Stimulated activated CD4-positive, alpha-beta T cell treated with anti-CD3 and anti-CD28 coated beads, Interleukin-12 subunit alpha, Interleukin-12 subunit beta, amount 100 ng/mL, for 48 hours (primary cell): ENCODE results near the gene PAQR8.
"Not testable (repeated sequence)": the region's sequence is repeated elsewhere in the genome, so short reads cannot be mapped to it uniquely, and the experiment has no call there.

Experiments
- DNase-seq, 3 donors: peaks; one replicate each; pipeline ENCODE4 v3.0.0-alpha.2; 2020; ENCODE audit warnings: low read depth in 2 of 3, low spot score in 1 of 3

The PAQR8 gene

DNA sequence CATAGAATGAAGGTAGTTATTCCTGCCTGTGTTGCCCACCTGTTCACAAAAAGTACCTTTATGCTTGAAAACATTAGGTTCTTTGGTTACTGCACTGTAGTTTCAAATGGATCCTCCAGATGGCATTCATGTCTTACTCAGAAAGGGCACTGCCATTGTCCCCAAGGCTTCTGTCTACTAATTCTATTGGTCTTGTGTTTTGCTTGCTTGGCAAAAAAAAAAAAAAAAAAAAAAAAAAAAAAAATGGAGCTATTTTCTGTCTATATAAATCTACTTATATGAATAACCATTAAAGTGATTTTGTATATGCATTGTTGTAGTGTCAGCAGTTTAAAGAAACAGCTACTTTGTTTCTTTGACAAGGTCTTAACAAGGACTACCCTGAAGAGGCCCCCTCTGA lies 45.5 kb downstream of the PAQR8 start:
- no peak for DNase-seq

DNA sequence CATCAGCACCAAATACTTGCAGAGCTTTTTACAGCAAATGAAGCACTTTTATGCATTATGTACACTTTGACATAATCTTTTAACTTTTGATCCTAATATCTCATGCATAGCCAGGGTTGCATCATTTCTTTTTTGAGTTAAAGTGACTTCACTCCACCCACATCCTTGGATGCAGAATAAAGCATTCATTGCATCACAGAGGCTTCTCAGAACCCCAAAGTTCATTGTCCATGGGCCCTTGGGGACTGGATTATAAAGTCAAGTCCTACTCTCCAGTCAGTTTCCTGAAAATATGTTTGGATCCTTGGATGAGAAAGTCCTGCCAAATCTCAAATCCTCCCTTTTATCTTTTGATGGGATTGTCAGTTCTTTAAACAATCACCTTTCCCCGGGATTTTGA lies 47.5 kb downstream of the PAQR8 start:
- no peak for DNase-seq

DNA sequence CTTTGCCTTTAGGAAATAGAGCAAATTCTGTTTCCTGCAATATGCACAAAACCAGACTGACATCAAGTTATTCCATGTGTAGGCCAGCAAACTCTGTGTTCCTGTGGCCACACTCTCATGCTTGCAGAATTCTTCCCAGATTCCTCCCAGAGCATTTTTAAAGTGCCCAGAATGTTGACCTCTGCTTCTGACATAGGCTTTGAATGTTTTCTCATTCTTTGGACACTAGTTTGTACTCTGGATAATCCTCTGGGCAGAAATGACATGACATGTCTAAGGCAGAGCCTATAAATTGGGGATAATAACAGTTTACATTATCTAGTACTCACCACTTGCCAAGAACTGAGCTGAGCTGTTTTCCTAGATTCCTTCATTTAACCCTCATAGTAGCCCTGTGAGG lies 49.0 kb downstream of the PAQR8 start:
- DNase-seq, result no peak

DNA sequence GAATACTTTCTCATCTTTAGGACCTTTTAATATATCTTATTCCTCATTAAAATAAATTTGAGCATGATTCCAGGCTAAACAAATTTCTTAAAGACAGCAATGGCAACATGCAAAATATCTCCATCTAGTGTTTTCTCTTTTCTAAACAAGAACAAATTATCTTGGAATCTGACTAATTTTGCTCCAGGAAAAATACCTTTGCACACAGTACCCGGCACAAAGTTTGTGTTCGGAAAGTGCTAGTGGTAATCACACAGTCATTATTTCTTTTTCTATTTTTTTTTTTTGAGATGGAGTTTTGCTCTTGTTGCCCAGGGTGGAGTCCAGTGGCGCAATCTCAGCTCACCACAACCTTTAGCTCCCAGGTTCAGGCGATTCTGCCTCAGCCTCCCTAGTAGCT lies 50.0 kb downstream of the PAQR8 start:
- no peak for DNase-seq

DNA sequence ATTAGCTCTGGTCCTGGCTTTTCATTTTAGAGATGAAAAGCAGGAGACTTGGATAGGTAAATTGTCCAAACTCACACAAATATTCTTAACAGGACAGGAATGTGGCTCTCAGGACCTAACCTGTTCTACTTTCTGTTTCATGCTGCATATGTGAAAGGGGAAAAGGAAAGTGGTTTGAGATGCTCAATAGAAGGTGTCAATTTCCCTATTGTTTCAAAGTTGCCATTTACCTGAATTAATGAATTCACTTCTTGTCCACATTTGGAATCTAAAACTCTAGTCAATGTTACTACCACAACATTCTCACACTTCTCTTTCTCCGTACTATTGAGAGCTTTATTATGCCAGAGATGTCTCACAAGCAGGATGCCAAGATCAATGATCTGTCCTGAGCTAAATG lies 53.4 kb downstream of the PAQR8 start:
- DNase-seq, result no peak

DNA sequence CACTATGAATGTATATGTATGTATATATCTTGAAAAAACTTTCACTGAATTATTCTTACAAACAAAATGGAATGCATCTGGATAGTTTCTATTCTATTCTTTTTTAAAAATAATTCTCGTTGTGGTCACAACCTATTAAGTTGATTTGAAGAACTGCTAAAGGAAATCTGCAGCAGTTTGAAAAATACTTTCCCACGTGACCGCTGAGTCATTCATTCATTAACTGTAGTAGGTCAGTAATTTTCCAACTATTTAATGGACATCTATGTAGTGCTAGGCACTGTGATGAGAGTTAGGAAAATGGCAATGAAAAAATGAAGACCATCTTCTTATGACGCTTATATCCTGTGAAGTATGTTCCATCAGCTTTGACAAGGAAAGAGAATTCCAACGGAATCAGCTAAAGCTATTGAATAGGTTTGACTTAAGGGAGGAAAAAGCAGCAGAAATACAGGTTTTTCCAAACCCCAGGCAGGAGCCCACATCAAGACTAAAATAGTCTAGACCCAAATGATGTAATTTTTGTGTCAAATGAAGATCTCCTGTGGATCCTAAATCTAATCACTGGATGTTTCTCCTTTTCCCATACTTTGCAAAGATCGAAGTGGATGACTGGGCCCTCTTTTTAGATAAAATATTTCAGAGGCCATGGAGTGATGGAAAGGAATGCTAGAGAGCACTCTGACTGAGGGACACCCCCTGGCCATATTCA lies 54.1 kb downstream of the PAQR8 start:
- DNase-seq, result no peak

DNA sequence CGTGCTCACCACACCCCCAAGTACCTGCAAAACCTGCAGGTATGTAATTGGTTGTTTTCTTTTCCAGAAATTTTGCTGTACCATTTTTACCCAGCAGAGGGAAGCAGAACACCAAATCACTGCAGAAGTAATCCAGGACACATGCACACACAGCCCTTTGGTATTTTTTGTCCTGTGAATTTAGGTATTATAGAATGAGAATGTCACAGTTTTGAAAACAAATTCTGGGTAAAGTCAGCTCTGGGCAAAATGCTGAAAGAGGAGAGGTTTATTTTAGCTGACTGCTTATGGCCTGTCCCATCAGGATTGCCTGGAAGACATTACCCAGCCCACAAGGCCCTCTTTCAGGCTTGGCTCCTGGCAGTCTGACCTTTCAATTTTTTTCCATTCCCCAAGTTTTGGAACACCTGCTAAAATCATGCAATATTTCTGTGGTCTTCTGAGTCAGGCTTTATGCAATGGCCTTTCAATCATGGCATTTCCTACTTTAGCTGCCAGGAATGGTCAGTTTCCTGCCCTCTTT lies 54.7 kb downstream of the PAQR8 start:
- DNase-seq, result peak in 1 of 3 donors; percentile 79

DNA sequence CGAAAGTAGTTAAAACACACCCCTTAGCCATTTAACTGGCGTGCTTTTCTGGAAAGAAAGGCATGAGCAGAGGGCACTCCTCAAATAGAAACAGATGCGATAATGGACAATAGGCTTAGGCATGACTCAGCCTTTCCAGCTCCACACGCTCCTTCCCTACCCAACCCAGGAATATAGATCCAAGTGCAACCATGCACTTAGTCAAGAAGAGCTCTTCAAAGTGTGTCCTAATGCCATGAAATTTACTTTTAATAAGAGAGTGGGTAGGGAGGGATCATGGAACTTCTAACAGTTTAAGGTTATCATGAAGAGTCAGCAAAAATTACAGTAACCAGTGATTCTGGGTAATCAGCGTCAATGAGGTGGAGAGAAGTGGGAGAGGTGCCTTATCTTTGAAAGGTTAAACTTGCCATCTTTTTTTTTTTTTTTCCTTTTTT lies 55.7 kb downstream of the PAQR8 start:
- DNase-seq, result no peak

DNA sequence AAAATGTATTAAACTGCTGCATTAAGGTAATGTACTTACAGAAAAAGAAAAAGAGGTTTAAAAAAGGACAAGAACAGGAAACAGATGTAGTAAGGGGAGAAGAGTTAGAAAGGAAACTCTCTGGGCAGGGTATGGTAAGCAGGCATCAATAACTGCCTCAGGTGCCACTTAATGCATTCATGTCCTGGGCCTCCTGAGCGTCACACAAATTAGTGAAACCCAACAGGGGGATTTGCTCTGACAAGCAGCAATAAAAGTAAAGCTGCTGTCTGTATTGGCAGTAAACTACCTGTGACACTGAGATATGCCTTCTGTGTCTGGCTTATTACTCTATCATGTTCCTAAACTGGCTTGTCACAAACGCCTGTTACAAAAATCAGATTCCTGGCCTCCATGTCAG lies 56.7 kb downstream of the PAQR8 start:
- DNase-seq, result no peak

DNA sequence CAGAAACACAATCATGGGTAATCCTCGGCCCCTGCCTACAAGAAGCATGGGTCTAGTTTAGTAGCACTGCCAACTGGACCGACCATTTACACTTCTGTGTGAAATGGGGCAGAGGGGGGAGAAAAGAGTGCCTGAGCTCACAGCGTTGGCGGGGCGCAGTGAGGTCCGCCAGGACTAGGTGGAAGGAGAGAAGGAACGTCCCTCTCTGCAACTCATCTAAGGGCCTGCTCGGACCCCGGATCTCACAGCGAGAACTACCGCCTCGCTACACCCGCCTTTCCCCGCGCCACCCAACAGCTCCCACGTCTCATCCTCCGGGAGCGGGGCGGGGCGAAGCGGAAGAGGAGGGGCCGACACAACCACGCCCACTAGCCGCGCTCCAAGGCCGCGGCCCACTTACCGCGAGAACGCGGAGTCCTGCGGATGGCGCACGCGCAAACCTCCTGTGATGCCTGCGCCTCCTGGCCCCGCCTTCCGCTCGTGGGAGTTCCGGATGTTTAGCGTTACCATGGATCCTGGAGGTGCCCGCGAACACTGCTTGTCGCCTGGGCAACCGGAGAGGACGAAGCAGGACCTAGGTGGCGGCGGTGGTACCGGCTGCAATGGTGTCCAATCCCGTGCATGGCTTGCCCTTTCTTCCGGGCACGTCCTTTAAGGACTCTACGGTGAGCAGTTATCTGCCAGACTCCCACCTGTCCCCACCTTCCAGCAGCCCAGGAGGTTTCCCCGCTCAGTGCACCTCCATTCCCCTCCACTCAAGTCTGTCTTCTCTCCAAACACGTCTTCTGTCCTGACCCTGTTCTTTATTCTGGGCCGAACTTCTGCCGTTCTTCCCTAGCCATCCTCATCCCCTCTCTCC lies 58.1 kb downstream of the PAQR8 start, which contains the start of gene EFHC1:
EFHC1 (plus strand) TSS at position 534 of the 859 bp plus-strand sequence; CDS start at position 603, 69 bp downstream.
- peak; percentile 96 to 99 (median 98) for DNase-seq

DNA sequence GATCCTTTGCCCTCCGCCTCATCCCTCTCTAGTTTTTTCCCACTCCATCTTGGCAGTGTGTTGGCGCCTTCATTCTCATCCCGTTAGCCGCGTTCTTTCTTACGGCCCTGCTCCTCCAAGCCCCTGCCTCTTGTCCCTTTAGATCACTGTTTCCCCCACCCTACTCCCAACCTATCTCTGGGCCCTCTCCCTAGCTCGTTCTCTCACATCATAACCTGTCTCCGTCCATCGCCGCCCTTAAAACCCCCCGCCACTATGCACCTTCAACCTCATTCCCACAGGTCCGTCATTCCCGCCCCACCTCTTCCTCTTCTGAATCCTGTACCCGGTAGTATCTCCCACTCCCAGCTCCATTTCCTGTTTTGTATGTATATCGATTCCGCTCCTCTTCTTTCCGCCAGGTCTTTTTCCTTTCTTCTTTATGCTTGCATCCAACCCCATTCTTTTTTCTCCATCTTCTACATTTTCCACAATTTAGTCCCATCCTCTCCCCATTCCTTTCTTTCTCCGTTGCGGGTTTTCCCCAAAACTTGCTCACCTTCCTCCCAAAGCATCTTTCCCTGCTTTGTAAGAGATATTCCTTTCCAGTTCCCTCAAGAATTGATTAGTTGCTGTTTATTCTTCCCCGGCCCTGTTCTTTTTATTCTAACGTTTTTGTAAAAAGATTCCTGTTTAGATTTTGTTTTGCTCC lies 58.9 kb downstream of the PAQR8 start:
- DNase-seq, result no peak

DNA sequence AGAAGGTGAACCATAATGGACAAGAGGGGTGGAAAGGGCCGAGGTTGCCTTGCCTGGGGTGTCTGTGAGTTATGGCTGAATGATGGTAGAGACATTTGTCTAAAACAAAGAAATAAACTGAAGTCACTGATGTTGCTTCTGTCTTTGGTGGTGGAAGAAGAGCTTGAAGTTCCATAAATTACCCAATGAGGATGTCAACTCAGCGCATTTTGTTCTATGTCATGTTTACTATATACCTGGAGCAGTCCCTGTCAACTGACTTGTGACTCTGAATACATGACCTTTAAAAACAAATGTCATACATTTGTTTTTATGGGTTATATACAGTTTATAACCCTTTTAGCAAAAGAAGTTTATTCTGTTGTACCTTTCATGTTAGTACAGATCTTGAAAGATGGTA lies 60.2 kb downstream of the PAQR8 start:
- DNase-seq, result no peak

DNA sequence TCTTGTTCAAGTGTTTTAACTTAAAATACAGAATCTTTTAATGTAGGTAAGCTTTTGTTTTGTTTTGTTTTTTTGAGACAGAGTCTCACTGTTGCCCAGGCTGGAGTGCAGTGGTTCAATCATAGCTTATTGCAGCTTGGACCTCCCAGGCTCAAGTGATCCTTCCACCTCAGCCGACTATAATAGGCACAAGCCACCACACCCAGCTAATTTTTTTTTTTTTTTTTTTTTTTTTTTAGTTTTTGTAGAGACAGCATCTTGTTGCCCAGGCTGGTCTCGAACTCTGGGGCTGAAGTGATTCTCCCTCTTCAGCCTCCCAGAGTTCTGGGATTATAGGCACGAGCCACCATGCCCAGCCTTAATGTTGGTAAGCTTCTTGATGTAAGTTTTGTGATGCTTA lies 61.5 kb downstream of the PAQR8 start:
- no peak for DNase-seq

DNA sequence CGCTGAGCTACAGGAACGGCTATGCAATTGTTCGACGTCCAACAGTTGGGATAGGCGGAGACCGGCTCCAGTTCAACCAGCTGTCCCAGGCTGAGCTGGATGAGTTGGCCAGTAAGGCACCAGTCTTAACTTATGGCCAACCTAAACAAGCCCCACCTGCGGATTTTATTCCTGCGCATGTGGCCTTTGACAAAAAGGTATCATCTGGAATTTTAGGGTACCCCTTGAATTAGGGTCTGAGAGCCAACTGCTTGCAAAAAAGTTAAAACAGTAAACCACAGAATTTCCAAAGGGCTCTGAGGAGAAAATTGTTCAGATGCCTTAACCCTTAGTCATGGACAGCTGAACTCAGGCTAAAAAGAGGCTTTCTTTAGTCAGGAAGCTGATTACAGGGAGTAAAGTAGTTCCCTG lies 62.0 kb downstream of the PAQR8 start:
- no peak for DNase-seq

DNA sequence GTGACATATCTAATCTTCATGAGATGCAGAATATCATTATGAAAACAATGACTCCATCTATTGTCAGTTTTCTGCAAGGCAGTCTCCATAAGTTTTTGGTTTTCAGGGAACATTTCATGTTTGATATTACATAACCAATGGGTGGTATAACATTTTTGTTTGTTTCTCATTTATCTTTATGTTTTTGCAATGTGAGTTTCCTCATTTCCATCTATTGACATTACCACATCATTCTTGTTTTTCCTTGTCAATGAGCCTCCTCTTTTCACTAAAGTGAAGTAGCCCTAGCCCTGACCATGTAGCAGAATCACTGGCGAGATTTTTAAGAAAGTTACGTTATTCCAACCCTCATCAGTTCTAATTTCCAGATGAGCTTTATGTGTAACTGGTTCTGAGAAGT lies 62.6 kb downstream of the PAQR8 start:
- no peak for DNase-seq

DNA sequence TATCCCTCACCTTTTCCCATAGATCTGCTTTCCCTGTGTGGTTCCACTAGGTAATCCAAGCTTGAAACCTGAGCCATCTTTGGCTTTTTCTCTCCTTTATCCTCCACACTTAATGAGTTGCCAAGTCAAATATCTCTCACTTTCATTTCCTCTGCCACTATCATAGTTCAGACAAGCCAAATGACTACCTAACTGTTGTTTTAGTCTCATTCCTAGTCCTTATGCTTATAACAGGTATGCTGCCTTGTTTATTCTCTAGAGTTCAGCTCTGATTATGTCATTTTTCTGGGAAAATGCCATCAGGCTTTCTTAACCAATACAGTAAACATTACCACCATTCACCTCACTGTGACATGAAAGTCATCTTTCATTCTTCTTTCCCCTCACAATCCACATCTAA lies 64.7 kb downstream of the PAQR8 start:
- no peak for DNase-seq

DNA sequence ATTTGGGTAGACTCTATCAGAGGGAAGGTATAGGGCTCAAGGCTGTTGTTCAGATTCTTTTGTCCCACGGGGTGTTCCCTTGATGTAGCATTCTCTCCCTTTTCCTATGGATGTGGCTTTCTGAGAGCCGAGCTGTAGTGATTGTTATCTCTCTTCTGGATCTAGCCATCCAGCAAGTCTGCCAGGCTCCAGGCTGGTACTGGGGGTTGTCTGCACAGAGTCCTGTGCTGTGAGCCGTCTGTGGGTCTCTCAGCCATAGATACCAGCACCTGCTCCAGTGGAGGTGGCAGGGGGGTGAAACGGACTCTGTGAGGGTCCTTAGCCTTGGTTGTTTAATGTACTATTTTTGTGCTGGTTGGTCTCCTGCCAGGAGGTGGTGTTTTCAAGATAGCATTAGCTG lies 71.3 kb downstream of the PAQR8 start:
- not testable (repeated sequence) for DNase-seq

DNA sequence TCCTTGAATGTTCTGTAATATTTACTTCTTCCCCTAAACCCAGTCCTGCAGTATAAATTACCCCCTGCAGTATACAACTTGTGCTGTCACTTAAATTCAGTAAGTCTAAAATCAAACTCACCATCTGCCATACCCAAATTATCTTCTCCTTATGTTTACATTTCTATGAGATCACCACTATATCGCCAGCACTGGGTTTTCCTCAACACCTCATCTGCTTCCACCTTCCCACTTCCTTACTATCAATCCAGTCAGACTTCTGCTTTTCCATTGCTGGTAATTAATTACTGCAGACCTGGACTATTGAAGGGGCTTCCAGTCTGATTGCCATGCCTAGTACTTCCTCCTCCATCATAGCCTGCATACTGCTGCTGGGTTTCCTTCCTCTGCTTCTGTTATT lies 73.4 kb downstream of the PAQR8 start:
- no peak for DNase-seq

DNA sequence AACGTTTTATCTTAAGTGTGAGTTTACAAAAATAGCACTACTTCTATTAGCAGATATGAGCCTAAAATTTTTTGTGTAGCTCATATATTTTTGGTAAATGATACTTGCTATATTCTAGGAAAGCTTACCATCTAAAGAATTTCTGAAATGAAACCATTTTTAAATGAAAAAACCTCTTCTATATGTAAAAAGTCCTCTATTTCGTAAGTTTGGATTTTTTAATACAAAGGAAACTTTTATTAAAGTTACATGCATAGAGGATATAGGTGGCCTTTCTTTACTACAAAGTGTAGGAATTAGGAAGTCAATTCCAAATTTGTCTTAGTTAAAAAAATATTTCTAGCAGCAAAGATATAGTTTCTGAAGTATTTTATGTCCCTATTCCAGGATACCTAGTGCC lies 77.0 kb downstream of the PAQR8 start:
- no peak for DNase-seq

DNA sequence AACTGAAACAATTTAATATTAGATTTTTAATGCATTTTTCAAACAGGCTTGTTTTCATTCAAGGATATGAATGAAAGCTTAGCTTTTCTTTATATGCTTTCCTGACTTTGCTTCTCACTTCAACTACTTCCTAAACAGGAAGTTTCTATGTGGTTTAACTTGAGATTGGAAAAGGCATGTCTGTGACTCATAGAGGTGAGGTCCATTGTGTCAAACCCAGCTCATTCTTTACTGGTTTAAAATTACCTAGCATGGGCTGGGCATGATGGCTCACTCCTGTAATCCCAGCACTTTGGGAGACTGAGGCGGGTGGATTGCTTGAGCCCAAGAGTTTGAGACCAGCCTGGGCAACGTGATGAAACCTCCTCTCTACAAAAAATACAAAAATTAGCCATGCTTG lies 92.6 kb downstream of the PAQR8 start:
- no peak for DNase-seq

DNA sequence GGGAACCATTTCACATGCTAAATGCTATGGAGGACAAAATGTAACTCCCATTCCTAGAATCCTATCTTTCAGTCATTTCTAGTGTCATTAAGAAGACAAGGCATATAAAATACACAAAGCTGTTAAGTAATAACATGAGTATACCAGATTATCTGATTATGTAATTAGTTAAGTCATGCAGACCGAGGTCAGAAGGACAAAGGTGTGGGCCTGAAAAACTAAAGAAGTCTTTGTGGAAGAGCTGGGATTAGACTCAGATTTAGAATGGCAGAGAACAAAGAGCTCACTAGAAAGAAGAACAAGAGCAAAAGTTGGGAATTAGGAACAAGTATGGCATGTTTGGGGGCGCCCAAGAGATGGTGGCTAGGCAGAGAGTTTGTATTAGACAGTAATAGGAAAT lies 95.1 kb downstream of the PAQR8 start:
- no peak for DNase-seq
